Measurements from ENCODE around the gene CENPF. TPM values are rescaled to one million over a fixed set of nuclear protein-coding genes. Genes with fewer than 3 reads are reported as not detected.
"Not testable (repeated sequence)": the region's sequence is repeated elsewhere in the genome, so short reads cannot be mapped to it uniquely, and the experiment has no call there.

The CENPF gene
- total RNA-seq, 1 donor from 2014 or later: 0.53 TPM

DNA sequence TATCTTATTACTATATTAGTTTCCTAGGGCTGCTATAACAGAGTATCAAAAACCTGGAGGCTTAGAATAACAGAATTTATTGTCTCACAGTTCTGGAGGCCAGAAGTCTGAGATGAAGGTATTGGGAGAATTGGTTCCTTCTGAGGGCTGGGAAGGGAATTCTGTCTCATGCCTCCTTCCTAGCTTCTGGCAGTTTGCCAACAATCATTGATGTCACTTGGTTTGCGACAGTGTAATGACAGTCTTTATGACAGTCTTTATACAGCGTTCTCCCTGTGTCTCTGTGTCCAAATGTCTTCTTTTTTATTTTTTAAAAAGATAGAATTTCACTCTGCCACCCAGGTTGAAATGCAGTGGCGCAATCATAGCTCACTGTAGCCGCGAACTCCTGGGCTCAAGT lies 15.8 kb upstream of the CENPF start:
- TF ChIP-seq, protein P1, sequence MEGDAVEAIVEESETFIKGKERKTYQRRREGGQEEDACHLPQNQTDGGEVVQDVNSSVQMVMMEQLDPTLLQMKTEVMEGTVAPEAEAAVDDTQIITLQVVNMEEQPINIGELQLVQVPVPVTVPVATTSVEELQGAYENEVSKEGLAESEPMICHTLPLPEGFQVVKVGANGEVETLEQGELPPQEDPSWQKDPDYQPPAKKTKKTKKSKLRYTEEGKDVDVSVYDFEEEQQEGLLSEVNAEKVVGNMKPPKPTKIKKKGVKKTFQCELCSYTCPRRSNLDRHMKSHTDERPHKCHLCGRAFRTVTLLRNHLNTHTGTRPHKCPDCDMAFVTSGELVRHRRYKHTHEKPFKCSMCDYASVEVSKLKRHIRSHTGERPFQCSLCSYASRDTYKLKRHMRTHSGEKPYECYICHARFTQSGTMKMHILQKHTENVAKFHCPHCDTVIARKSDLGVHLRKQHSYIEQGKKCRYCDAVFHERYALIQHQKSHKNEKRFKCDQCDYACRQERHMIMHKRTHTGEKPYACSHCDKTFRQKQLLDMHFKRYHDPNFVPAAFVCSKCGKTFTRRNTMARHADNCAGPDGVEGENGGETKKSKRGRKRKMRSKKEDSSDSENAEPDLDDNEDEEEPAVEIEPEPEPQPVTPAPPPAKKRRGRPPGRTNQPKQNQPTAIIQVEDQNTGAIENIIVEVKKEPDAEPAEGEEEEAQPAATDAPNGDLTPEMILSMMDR (IDR thresholded peaks at IDR 0.05; ENCODE audit: insufficient read depth, low read length, severe bottlenecking): no peak
- FAIRE-seq (no peak), DNase-seq (ENCODE audit: low read depth) (no peak)
- no peaks in the 10 kb centered on the region for H3K36me3 ChIP-seq (ENCODE audit: control insufficient read depth, insufficient read depth, low read length)
- H3K4me3 ChIP-seq (ENCODE audit: low read depth, low read length): no peak overlapping the region
- H3K27me3 ChIP-seq (ENCODE audit: control insufficient read depth, insufficient read depth, low read length): no peaks in the 10 kb centered on the region

DNA sequence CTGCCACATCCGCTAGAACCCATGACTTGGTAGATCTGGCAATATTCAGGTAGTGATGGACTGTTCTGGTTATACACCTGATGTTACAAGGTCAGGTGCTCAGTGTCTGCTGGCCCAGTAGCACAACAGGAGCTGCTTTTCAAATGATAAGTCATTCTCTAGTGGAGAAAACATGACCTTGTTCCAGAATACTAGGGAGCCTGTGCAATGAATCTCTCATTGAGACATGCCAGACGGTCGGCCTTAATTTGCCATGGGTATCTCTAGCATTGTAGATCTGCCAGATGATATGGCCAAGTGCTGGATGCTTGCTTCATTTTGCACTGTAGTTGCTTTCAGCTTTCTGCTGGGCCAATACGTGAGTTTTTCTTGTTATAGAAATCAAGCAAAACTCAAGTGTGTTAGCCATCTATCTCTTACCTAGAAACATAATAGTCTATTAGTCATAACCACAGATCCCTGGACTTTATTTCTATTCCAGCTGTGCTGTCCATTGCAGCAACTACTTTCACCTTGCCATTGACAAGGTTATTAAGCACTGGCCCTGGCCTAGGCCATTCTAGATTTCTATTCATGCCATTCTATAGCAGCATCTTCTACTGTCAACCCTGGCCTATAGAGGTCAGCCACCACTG lies 13.9 kb upstream of the CENPF start:
- Histone ChIP-seq H3K27me3 (ENCODE audit: control insufficient read depth, insufficient read depth, low read length) (no peaks in the 10 kb centered on the region), H3K4me3 (ENCODE audit: low read depth, low read length) (no peak overlapping the region), H3K36me3 (ENCODE audit: control insufficient read depth, insufficient read depth, low read length) (no peaks in the 10 kb centered on the region)
- DNase-seq (ENCODE audit: low read depth) (peak; percentile 36), FAIRE-seq (no peak)
- TF ChIP-seq, protein P1 (IDR thresholded peaks at IDR 0.05; ENCODE audit: insufficient read depth, low read length, severe bottlenecking): no peak

DNA sequence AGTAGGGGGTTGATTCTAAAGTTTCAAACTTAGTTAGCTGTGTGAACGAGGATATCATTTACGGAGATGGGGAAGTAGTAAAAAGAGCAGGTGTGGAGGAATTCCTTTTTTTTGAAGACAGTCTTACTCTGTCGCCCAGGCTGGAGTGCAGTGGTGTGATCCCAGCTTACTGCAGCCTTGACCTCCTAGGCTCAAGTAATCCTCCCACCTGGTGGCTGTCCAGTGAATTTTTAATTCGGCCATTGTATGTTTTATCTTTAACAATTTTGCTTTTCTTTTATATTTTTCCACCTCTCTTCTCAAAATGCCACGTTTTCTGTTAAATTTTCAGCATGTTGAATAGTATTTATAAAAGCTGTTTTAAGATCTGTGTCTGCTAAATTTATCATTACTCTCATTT lies 12.3 kb upstream of the CENPF start:
- no peaks in the 10 kb centered on the region for H3K36me3 ChIP-seq (ENCODE audit: control insufficient read depth, insufficient read depth, low read length)
- TF ChIP-seq, protein P1 (IDR thresholded peaks at IDR 0.05; ENCODE audit: insufficient read depth, low read length, severe bottlenecking): no peak
- DNase-seq (ENCODE audit: low read depth) (no peak), FAIRE-seq (no peak)
- no peak overlapping the region for H3K4me3 ChIP-seq (ENCODE audit: low read depth, low read length)
- H3K27me3 ChIP-seq (ENCODE audit: control insufficient read depth, insufficient read depth, low read length): no peaks in the 10 kb centered on the region

DNA sequence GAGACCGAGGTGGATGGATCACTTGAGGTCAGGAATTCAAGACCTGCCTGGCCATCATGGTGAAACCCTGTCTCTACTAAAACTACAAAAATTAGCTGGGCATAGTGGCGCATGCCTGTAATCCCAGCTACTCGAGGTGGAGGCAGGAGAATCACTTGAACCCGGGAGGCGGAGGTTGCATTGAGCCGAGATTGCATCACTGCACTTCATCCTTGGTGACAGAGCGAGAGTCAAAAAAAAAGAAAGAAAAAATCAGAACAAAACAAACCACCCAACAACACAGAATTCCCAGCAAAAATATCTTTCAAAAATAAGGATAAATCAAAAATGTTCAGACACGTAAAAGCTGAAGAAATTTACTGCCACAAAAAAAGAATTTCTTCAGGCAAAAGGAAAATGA lies 11.1 kb upstream of the CENPF start:
- DNase-seq (ENCODE audit: low read depth); H3K27me3 ChIP-seq (ENCODE audit: control insufficient read depth, insufficient read depth, low read length); H3K4me3 ChIP-seq (ENCODE audit: low read depth, low read length); FAIRE-seq; H3K36me3 ChIP-seq (ENCODE audit: control insufficient read depth, insufficient read depth, low read length): not testable (repeated sequence)

DNA sequence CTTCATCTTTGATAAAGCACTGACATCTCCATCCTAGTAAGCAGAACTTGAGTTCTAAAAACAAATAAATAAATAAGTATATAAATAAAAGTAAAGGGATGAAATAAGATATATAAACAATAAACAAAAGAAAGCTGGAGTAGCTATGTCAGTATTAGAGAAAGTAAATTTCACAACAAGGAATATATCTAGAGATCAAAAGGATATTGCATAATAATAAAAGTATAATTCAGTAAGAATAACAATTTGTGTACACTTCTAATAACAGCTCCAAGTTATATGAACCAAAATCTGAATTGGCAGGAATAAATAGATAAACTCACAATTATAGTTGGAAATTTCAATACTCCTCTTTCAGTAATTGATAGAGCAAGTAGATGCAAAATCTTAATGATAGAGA lies 9.8 kb upstream of the CENPF start:
- H3K36me3 ChIP-seq (ENCODE audit: control insufficient read depth, insufficient read depth, low read length): no peaks in the 10 kb centered on the region
- no peak for FAIRE-seq
- TF ChIP-seq, protein P1 (IDR thresholded peaks at IDR 0.05; ENCODE audit: insufficient read depth, low read length, severe bottlenecking): no peak
- H3K27me3 ChIP-seq (ENCODE audit: control insufficient read depth, insufficient read depth, low read length): no peaks in the 10 kb centered on the region
- H3K4me3 ChIP-seq (ENCODE audit: low read depth, low read length): no peak overlapping the region
- no peak for DNase-seq (ENCODE audit: low read depth)

DNA sequence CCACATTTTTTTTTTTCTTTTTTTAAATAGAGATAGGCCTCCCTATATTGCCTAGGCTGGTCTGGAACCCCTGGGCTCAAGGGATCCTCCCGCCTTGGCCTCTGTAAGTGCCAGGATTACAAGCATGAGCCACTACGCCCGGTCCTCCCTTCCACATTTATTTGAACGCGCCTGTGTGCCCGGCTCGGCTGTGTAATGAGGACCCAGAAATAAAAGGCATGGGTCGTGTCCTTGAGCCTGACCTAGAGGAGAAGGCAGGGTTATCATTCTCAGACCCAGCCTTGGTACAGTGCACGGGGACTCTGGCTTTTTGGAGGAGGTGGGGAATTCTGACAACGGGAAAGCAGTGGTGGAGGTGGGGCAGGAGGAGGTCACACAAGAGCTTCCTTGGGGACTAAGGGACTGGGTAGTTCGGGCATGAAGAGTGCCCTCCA lies 841 bp downstream of the CENPF start:
- FAIRE-seq (no peak), DNase-seq (ENCODE audit: low read depth) (no peak)
- H3K27me3 ChIP-seq (ENCODE audit: control insufficient read depth, insufficient read depth, low read length): no peaks in the 10 kb centered on the region
- H3K4me3 ChIP-seq (ENCODE audit: low read depth, low read length): peak overlapping the region; percentile 75
- TF ChIP-seq, protein P1 (IDR thresholded peaks at IDR 0.05; ENCODE audit: insufficient read depth, low read length, severe bottlenecking): no peak
- H3K36me3 ChIP-seq (ENCODE audit: control insufficient read depth, insufficient read depth, low read length): no peaks in the 10 kb centered on the region
